Measurements from ENCODE around the gene PCDH1.

The PCDH1 gene

GRCh38 chr5:141809380-141810096 is 68.7 kb downstream of the PCDH1 start:
- H3K9me3 ChIP-seq (ENCODE audit: control insufficient read depth, low read length) = no peaks in the 10 kb centered on the region
- no peak for TF ChIP-seq CTCF (IDR thresholded peaks at IDR 0.05)
- no peaks in the 10 kb centered on the region for H3K36me3 ChIP-seq (ENCODE audit: control insufficient read depth, insufficient read depth, low read length)
- peaks cover 5% of the 10 kb centered on the region for H3K4me1 ChIP-seq
- H3K4me3 ChIP-seq (ENCODE audit: low read depth, low read length) = no peak overlapping the region
- no peak overlapping the region for H2AFZ ChIP-seq
- H3K27me3 ChIP-seq (ENCODE audit: control insufficient read depth, insufficient read depth, low read length) = no peaks in the 10 kb centered on the region
- no peak overlapping the region for H3K27ac ChIP-seq
- H3K79me2 ChIP-seq = no peaks in the 10 kb centered on the region
- no peak overlapping the region for H3K4me2 ChIP-seq (ENCODE audit: low read length)
- no peak overlapping the region for H3K9ac ChIP-seq

GRCh38 chr5:141808857-141809256 is 69.4 kb downstream of the PCDH1 start:
- H3K4me3 ChIP-seq (ENCODE audit: low read depth, low read length) = no peak overlapping the region
- no peak overlapping the region for H3K27ac ChIP-seq
- H3K9me3 ChIP-seq (ENCODE audit: control insufficient read depth, low read length) = no peaks in the 10 kb centered on the region
- no peaks in the 10 kb centered on the region for H3K79me2 ChIP-seq
- H3K9ac ChIP-seq = no peak overlapping the region
- no peak for TF ChIP-seq CTCF (IDR thresholded peaks at IDR 0.05)
- H3K4me1 ChIP-seq = peaks cover 4% of the 10 kb centered on the region
- H3K27me3 ChIP-seq (ENCODE audit: control insufficient read depth, insufficient read depth, low read length) = no peaks in the 10 kb centered on the region
- H3K4me2 ChIP-seq (ENCODE audit: low read length) = no peak overlapping the region
- no peak overlapping the region for H2AFZ ChIP-seq
- no peaks in the 10 kb centered on the region for H3K36me3 ChIP-seq (ENCODE audit: control insufficient read depth, insufficient read depth, low read length)

- Histone ChIP-seq H3K4me3 (ENCODE audit: low read depth, low read length) (no peak overlapping the region), H2AFZ (no peak overlapping the region), H3K27me3 (ENCODE audit: control insufficient read depth, insufficient read depth, low read length) (no peaks in the 10 kb centered on the region), H3K27ac (peak overlapping the region; percentile 30), H3K4me2 (ENCODE audit: low read length) (no peak overlapping the region), H3K36me3 (ENCODE audit: control insufficient read depth, insufficient read depth, low read length) (no peaks in the 10 kb centered on the region), H3K4me1 (peaks cover 7% of the 10 kb centered on the region), H3K9me3 (ENCODE audit: control insufficient read depth, low read length) (no peaks in the 10 kb centered on the region), H3K9ac (no peak overlapping the region), H3K79me2 (no peaks in the 10 kb centered on the region)
- TF ChIP-seq CTCF (IDR thresholded peaks at IDR 0.05) = no peak
Observed at GRCh38 chr5:141807732-141808131, 70.5 kb downstream of the PCDH1 start.

- Histone ChIP-seq H3K4me1 (peaks cover 7% of the 10 kb centered on the region), H3K9me3 (ENCODE audit: control insufficient read depth, low read length) (no peaks in the 10 kb centered on the region), H3K4me3 (ENCODE audit: low read depth, low read length) (no peak overlapping the region), H2AFZ (no peak overlapping the region), H3K9ac (no peak overlapping the region), H3K4me2 (ENCODE audit: low read length) (no peak overlapping the region), H3K27ac (no peak overlapping the region), H3K27me3 (ENCODE audit: control insufficient read depth, insufficient read depth, low read length) (no peaks in the 10 kb centered on the region), H3K36me3 (ENCODE audit: control insufficient read depth, insufficient read depth, low read length) (no peaks in the 10 kb centered on the region), H3K79me2 (no peaks in the 10 kb centered on the region)
- no peak for TF ChIP-seq CTCF (IDR thresholded peaks at IDR 0.05)
Observed at GRCh38 chr5:141807329-141807728, 70.9 kb downstream of the PCDH1 start.

- no peak overlapping the region for H3K4me2 ChIP-seq (ENCODE audit: low read length)
- no peak overlapping the region for H3K9ac ChIP-seq
- H3K27ac ChIP-seq = peak overlapping the region; percentile 75
- no peak for TF ChIP-seq CTCF (IDR thresholded peaks at IDR 0.05)
- H3K79me2 ChIP-seq = no peaks in the 10 kb centered on the region
- H3K9me3 ChIP-seq (ENCODE audit: control insufficient read depth, low read length) = no peaks in the 10 kb centered on the region
- H3K27me3 ChIP-seq (ENCODE audit: control insufficient read depth, insufficient read depth, low read length) = no peaks in the 10 kb centered on the region
- no peak overlapping the region for H2AFZ ChIP-seq
- H3K4me3 ChIP-seq (ENCODE audit: low read depth, low read length) = no peak overlapping the region
- H3K4me1 ChIP-seq = peaks cover 7% of the 10 kb centered on the region
- no peaks in the 10 kb centered on the region for H3K36me3 ChIP-seq (ENCODE audit: control insufficient read depth, insufficient read depth, low read length)
Observed at GRCh38 chr5:141806626-141807025, 71.6 kb downstream of the PCDH1 start.
